ENCODE data around the gene MRPL52.

MRPL52 gene

GRCh38 chr14:22838631-22839041 is 8.9 kb downstream of the MRPL52 start:
- Histone ChIP-seq H3K36me3 (peaks cover 14% of the 10 kb centered on the region; the same call in 1 of the 2 replicates), H3K27ac (no peak overlapping the region), H3K9me3 (ENCODE audit: severe bottlenecking) (no peaks in the 10 kb centered on the region), H3K27me3 (ENCODE audit: insufficient read depth, low read depth, severe bottlenecking) (no peaks in the 10 kb centered on the region), H3K4me3 (ENCODE audit: low read depth, low read length) (no peak overlapping the region)
- no peak for TF ChIP-seq CTCF (IDR thresholded peaks at IDR 0.05; ENCODE audit: low read depth, low read length)
- no peak for DNase-seq

DNA sequence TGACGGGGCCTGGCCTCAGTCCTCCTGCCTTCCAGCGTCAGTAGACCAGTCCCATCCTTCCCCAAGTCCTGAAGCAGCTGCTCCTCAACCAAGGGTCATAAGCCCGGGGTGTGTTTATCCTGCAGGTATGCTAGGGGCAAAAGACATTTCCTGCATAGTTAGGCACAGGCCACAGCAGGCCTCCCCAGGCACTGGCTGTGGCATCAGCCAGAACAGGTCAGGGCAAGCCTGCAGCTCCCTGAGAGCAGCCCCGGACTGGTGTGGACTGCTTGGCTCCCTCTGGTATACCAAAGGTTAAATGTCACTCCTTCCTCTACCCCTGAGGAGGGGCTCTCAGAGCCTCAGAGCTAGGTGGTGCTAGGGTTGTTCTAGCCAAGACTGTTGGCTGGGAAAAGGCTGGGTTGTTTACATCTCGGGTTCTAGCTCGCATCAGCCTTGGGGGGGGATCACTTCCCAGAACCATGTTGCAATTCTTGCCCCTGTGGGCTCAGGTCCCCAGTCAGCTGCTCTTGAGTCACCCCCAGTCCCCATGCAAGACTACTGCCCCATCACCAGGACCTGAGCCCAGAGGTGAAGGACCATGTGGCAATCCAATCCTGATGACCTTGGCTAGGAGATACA is 9.6 kb downstream of the MRPL52 start:
- no peak overlapping the region for H3K4me3 ChIP-seq (ENCODE audit: low read depth, low read length)
- DNase-seq: no peak
- no peaks in the 10 kb centered on the region for H3K9me3 ChIP-seq (ENCODE audit: severe bottlenecking)
- TF ChIP-seq CTCF (IDR thresholded peaks at IDR 0.05; ENCODE audit: low read depth, low read length): no peak
- peaks cover 8% of the 10 kb centered on the region; the same call in 1 of the 2 replicates for H3K36me3 ChIP-seq
- H3K27me3 ChIP-seq (ENCODE audit: insufficient read depth, low read depth, severe bottlenecking): no peaks in the 10 kb centered on the region
- no peak overlapping the region for H3K27ac ChIP-seq

- Histone ChIP-seq H3K27me3 (ENCODE audit: insufficient read depth, low read depth, severe bottlenecking) (no peaks in the 10 kb centered on the region), H3K36me3 (no peaks in the 10 kb centered on the region), H3K27ac (no peak overlapping the region), H3K9me3 (ENCODE audit: severe bottlenecking) (no peaks in the 10 kb centered on the region), H3K4me3 (ENCODE audit: low read depth, low read length) (no peak overlapping the region)
- no peak for TF ChIP-seq CTCF (IDR thresholded peaks at IDR 0.05; ENCODE audit: low read depth, low read length)
- DNase-seq: no peak
Observed at GRCh38 chr14:22841311-22841710, 11.6 kb downstream of the MRPL52 start.

GRCh38 chr14:22841769-22842168 is 12.1 kb downstream of the MRPL52 start:
- no peaks in the 10 kb centered on the region for H3K27me3 ChIP-seq (ENCODE audit: insufficient read depth, low read depth, severe bottlenecking)
- H3K4me3 ChIP-seq (ENCODE audit: low read depth, low read length): no peak overlapping the region
- H3K27ac ChIP-seq: no peak overlapping the region
- no peaks in the 10 kb centered on the region for H3K36me3 ChIP-seq
- H3K9me3 ChIP-seq (ENCODE audit: severe bottlenecking): no peaks in the 10 kb centered on the region
- DNase-seq: no peak
- TF ChIP-seq CTCF (IDR thresholded peaks at IDR 0.05; ENCODE audit: low read depth, low read length): no peak

- no peak for TF ChIP-seq CTCF (IDR thresholded peaks at IDR 0.05; ENCODE audit: low read depth, low read length)
- no peaks in the 10 kb centered on the region for H3K36me3 ChIP-seq
- no peak overlapping the region for H3K27ac ChIP-seq
Observed at GRCh38 chr14:22842211-22843122, 12.8 kb downstream of the MRPL52 start.

More at GRCh38 chr14:22842211-22843122, 12.8 kb downstream of the MRPL52 start:
- H3K4me3 ChIP-seq (ENCODE audit: low read depth, low read length): no peak overlapping the region
- no peaks in the 10 kb centered on the region for H3K9me3 ChIP-seq (ENCODE audit: severe bottlenecking)
- DNase-seq: no peak
- no peaks in the 10 kb centered on the region for H3K27me3 ChIP-seq (ENCODE audit: insufficient read depth, low read depth, severe bottlenecking)
